Measurements from ENCODE around the gene HSD17B3. TPM values are rescaled to one million over a fixed set of nuclear protein-coding genes. Genes with fewer than 3 reads are reported as not detected.
A peak's percentile ranks its signal among the peaks of the same experiment; 100 is the strongest.

The HSD17B3 gene
- total and polyA plus RNA-seq, 2 of the 13 experiments (the other 11 are each of a cell fraction or from before 2014, with no cell fraction given) = 0.12 TPM; not detected in 1

DNA sequence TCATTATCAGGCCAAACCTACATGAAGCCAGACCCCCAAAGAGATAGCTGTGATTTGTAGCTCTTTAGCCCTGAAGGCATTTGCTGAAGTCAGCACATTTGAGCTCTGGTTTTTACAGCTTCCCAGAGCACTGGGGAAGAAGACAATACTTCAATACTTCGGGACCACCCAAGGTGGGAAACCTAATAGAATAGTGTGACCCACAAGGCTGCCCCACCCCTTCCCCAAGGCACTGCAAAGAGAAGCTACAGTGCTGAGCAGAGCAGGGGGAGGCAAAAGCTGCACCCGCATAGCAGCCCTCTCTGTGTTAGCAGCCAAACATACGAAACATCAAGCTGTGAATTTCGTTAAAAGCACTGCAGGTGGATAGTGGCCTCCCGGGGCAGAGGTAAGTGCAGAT, 87.3 kb downstream of the HSD17B3 start:
- Histone ChIP-seq H3K4me1 (ENCODE audit: insufficient read depth, low read length) (peaks cover 10% of the 10 kb centered on the region), H3K9ac (ENCODE audit: insufficient read depth, low read depth, low read length) (no peak overlapping the region), H3K36me3 (replicated peaks in 1 of 2; ENCODE audit: control insufficient read depth in 1 of 2, insufficient read depth in 2 of 2, low read length in 2 of 2) (no peaks in the 10 kb centered on the region), H3K9me3 (ENCODE audit: low read length) (no peaks in the 10 kb centered on the region), H3K4me2 (ENCODE audit: low read depth, low read length) (no peak overlapping the region), H3K27me3 (ENCODE audit: control insufficient read depth in 1 of 2, insufficient read depth in 2 of 2, low read length in 2 of 2) (peaks cover 0 to 43% of the 10 kb centered on the region in 2 experiments; a peak in 3 of 5 replicates), H2AFZ (ENCODE audit: low read length) (no peak overlapping the region), H3K27ac (ENCODE audit: extremely low read length, insufficient read depth, low read length) (no peak overlapping the region), H4K20me1 (ENCODE audit: insufficient read depth, low read length) (no peaks in the 10 kb centered on the region), H3K79me2 (ENCODE audit: insufficient read depth, low read length) (no peaks in the 10 kb centered on the region), H3K4me3 (replicated peaks in 1 of 3; ENCODE audit: insufficient read depth in 1 of 3, low read depth in 2 of 3, low read length in 3 of 3) (no peak overlapping the region)
- WGBS (ENCODE audit: low lambda C conversion rate) = 44% methylated on average over 5 of the region's 5 CpGs
- ChIA-PET CTCF (ENCODE audit: low intra/inter-chr PET ratio, low total read pairs) (no interaction called here), POLR2A (no interaction called here)
- FAIRE-seq (no peak), ATAC-seq (no peak), DNase-seq (ENCODE audit: low spot score) (no peak)
- in situ Hi-C loops (cut with HindIII; ENCODE audit: extremely low pct_ligation_motif_present, low pct_unique_long_range_greater_than_20kb) (no loop called here), intact Hi-C loops (cut with micrococcal nuclease; ENCODE audit: unreplicated experiment) (loop anchor here (5.0 to 10.0 kb wide), 3 partner anchors 150 to 700 kb away; partner anchors contain the start of genes ERCC6L2 and PTCH1)
- TF ChIP-seq MAFK (conservative IDR thresholded peaks at IDR 0.05 in 1 of 2, IDR thresholded peaks at IDR 0.05 in 1 of 2; ENCODE audit: low read length in 2 of 2) (peak; percentile 92 to 96), MAFF (IDR thresholded peaks at IDR 0.05; ENCODE audit: low read depth, low read length) (peak; percentile 94), EED (CRISPR knock-in tag; IDR thresholded peaks at IDR 0.05) (no peak)
- BruUV-seq (replicated peaks) = no TSS peak

DNA sequence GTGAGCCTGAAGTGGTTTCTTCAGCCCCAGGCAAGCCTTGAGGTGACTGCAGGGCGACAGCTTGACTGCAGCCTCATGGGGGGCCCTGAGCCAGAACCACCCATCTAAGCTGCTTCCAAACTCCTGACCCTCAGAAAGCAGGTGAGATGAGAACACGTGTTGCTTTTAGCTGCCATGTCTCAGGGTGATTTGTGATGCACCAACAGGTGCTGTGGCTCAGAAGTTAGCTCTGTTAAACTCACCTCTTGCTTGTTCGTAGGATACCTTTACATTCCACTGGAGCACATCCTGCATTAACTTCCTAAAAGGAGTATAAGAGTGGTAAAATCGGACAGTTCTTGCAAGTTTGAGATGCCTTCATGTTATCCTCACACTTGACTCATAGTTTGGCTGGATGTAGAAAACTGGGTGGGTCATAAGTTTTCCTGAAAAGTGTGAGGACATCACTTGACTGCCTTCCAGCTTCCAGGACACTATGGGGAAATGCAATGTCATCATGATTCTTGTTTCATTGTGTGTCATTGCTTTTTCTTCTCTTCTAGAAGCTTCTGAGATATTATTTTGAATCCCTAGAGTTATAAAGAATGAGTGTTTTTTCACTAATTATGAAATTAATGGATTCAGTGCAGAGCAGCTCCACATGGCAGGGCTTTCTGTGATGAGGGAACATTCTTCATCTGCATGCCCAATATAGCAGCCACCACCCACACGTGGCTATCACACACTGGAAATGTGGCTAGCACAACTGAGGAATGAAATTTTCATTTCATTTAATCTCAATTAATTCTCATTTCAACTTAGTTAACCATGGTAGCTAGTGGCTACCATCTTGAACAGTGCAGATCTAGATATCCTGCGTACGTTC, 92.3 kb downstream of the HSD17B3 start:
- Histone ChIP-seq H3K4me3 (replicated peaks in 1 of 3; ENCODE audit: insufficient read depth in 1 of 3, low read depth in 2 of 3, low read length in 3 of 3) (no peak overlapping the region), H2AFZ (ENCODE audit: low read length) (no peak overlapping the region), H3K9ac (ENCODE audit: insufficient read depth, low read depth, low read length) (no peak overlapping the region), H3K27ac (ENCODE audit: extremely low read length, insufficient read depth, low read length) (no peak overlapping the region), H3K36me3 (replicated peaks in 1 of 2; ENCODE audit: control insufficient read depth in 1 of 2, insufficient read depth in 2 of 2, low read length in 2 of 2) (no peaks in the 10 kb centered on the region), H3K9me3 (ENCODE audit: low read length) (no peaks in the 10 kb centered on the region), H4K20me1 (ENCODE audit: insufficient read depth, low read length) (no peaks in the 10 kb centered on the region; the same call in 1 of the 2 replicates), H3K4me1 (ENCODE audit: insufficient read depth, low read length) (no peaks in the 10 kb centered on the region), H3K4me2 (ENCODE audit: low read depth, low read length) (no peak overlapping the region), H3K79me2 (ENCODE audit: insufficient read depth, low read length) (no peaks in the 10 kb centered on the region), H3K27me3 (ENCODE audit: control insufficient read depth in 1 of 2, insufficient read depth in 2 of 2, low read length in 2 of 2) (peaks cover 0 to 23% of the 10 kb centered on the region in 2 experiments; a peak in 4 of 5 replicates)
- ChIA-PET POLR2A (no interaction called here), CTCF (ENCODE audit: low intra/inter-chr PET ratio, low total read pairs) (no interaction called here)
- intact Hi-C loops (cut with micrococcal nuclease; ENCODE audit: unreplicated experiment) = loop anchor here (10.0 kb wide), 2 partner anchors 145 to 695 kb away; partner anchors contain the start of gene PTCH1
- ATAC-seq = no peak
- WGBS (ENCODE audit: low lambda C conversion rate) = 42% methylated on average over 6 of the region's 7 CpGs
- in situ Hi-C loops (cut with HindIII; ENCODE audit: extremely low pct_ligation_motif_present, low pct_unique_long_range_greater_than_20kb) = no loop called here
- no peak for FAIRE-seq
- no peak for DNase-seq (ENCODE audit: low spot score)
- no peak for TF ChIP-seq ZNF891 (CRISPR knock-in tag; IDR thresholded peaks at IDR 0.05)
- TF ChIP-seq MAFF (IDR thresholded peaks at IDR 0.05; ENCODE audit: low read depth, low read length) = 0 out of 2 replicates have a peak, but pooled peaks have one; percentile 16
- TF ChIP-seq, protein P1, sequence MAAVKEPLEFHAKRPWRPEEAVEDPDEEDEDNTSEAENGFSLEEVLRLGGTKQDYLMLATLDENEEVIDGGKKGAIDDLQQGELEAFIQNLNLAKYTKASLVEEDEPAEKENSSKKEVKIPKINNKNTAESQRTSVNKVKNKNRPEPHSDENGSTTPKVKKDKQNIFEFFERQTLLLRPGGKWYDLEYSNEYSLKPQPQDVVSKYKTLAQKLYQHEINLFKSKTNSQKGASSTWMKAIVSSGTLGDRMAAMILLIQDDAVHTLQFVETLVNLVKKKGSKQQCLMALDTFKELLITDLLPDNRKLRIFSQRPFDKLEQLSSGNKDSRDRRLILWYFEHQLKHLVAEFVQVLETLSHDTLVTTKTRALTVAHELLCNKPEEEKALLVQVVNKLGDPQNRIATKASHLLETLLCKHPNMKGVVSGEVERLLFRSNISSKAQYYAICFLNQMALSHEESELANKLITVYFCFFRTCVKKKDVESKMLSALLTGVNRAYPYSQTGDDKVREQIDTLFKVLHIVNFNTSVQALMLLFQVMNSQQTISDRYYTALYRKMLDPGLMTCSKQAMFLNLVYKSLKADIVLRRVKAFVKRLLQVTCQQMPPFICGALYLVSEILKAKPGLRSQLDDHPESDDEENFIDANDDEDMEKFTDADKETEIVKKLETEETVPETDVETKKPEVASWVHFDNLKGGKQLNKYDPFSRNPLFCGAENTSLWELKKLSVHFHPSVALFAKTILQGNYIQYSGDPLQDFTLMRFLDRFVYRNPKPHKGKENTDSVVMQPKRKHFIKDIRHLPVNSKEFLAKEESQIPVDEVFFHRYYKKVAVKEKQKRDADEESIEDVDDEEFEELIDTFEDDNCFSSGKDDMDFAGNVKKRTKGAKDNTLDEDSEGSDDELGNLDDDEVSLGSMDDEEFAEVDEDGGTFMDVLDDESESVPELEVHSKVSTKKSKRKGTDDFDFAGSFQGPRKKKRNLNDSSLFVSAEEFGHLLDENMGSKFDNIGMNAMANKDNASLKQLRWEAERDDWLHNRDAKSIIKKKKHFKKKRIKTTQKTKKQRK (IDR thresholded peaks at IDR 0.05; ENCODE audit: low read length) = no peak
- peak; percentile 21 to 47; a peak in 2 of 4 replicates for TF ChIP-seq MAFK (conservative IDR thresholded peaks at IDR 0.05 in 1 of 2, IDR thresholded peaks at IDR 0.05 in 1 of 2; ENCODE audit: low read length in 2 of 2)
- TF ChIP-seq, protein P2, sequence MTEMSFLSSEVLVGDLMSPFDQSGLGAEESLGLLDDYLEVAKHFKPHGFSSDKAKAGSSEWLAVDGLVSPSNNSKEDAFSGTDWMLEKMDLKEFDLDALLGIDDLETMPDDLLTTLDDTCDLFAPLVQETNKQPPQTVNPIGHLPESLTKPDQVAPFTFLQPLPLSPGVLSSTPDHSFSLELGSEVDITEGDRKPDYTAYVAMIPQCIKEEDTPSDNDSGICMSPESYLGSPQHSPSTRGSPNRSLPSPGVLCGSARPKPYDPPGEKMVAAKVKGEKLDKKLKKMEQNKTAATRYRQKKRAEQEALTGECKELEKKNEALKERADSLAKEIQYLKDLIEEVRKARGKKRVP (CRISPR knock-in tag; IDR thresholded peaks at IDR 0.05) = no peak
- BruUV-seq (replicated peaks) = no TSS peak

All from HepG2 (cell line).